H1 (cell line): ENCODE data around the gene LAIR1.

Source experiments
- BACH1 ChIP-seq: IDR thresholded peaks from 2 replicates; pipeline ENCODE4 v1.6.1; 2012; ENCODE audit warnings: low read length, improper control_type of control experiment
- CBX5 ChIP-seq: fragments of 300-800, 300-1000 bp; sonication (generic); IDR thresholded peaks from 2 replicates; pipeline ENCODE4 v1.7.1; 2016; ENCODE audit warnings: antibody characterized with exemption, low read length, low read depth
- CBX8 ChIP-seq: fragments of 300-800, 300-1000 bp; sonication (generic); IDR thresholded peaks from 2 replicates; pipeline ENCODE4 v1.7.1; 2016; ENCODE audit warnings: low read depth, low read length, borderline replicate concordance
- CHD2 ChIP-seq: IDR thresholded peaks from 2 replicates; pipeline ENCODE4 v1.6.1; 2012; ENCODE audit warnings: low read length, improper control_type of control experiment
- MAFK ChIP-seq: IDR thresholded peaks from 2 replicates; pipeline ENCODE4 v1.6.1; 2012; ENCODE audit warnings: low read depth, mild to moderate bottlenecking, improper control_type of control experiment, low read length
- POLR2A ChIP-seq, 2 experiments: IDR thresholded peaks; 1 replicate in 1 of 2; 2 replicates in 1 of 2; pipeline ENCODE4 v1.6.1; 2011; ENCODE audit warnings: low read depth in 2 of 2, low read length in 2 of 2, mild to moderate bottlenecking in 2 of 2; ENCODE audit errors: control extremely low read depth in 1 of 2
- SRF ChIP-seq: IDR thresholded peaks from 2 replicates; pipeline ENCODE4 v1.6.1; 2011; ENCODE audit warnings: mild to moderate bottlenecking, low read depth, low read length, moderate library complexity
- YY1 ChIP-seq: IDR thresholded peaks from 2 replicates; pipeline ENCODE4 v1.6.1; 2011; ENCODE audit warnings: low read depth, mild to moderate bottlenecking, low read length
- TF ChIP-seq, protein P1 (sequence below): IDR thresholded peaks from 2 replicates; pipeline ENCODE4 v1.6.1; 2012; ENCODE audit warnings: inconsistent platforms
- TF ChIP-seq, protein P2 (sequence below), 3 experiments: IDR thresholded peaks; 1 replicate in 2 of 3; 2 replicates in 1 of 3; pipeline versions ENCODE4 v1.5.1 to v1.6.1; 2011; ENCODE audit warnings: low read length in 3 of 3, mild to moderate bottlenecking in 3 of 3, inconsistent platforms in 2 of 3, low read depth in 1 of 3, moderate library complexity in 1 of 3; ENCODE audit not compliant: insufficient read depth in 1 of 3; ENCODE audit errors: control extremely low read depth in 1 of 3

DNA sequence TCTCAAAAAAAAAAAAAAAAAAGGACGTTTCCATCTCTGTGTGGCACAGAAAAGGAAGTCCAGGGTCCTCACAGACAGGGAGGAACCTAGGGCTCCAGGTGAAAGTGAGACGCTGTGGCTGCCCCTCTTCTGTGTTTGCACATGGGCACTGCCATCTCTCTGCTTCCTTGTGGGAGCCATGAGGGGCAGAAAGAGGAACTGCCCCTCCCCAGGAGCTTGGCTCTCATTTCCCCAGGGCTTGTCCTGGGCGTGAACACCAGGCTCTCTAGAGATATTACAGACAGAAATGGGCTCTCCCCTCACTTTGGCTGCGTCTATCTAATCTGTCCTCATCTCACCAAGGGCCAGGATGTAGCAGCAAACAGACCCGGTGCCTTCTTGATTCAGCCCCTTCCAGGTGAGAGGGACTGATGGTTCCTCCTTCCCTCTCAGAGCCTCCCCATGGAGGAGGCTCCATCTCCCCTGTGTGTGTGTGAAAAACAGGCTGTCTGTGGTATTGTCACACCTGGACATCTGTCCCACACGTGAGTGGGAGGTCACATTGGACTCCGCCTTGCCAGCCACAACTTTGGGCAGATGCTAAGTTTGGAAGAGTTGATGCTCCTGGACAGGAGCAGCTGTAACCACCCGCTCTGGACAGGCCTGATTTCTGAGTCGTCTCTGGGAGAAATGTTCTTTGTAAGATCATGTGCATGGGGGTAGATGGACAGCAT is 24.9 kb downstream of the LAIR1 start:
- TF ChIP-seq, protein P1, sequence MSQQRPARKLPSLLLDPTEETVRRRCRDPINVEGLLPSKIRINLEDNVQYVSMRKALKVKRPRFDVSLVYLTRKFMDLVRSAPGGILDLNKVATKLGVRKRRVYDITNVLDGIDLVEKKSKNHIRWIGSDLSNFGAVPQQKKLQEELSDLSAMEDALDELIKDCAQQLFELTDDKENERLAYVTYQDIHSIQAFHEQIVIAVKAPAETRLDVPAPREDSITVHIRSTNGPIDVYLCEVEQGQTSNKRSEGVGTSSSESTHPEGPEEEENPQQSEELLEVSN, result no peak
- TF ChIP-seq CBX8 (no peak), YY1 (no peak), POLR2A (IDR thresholded peaks at IDR 0.05; ENCODE audit: control extremely low read depth in 1 of 2, low read depth in 2 of 2, low read length in 2 of 2) (no peak), CHD2 (no peak), SRF (no peak), BACH1 (no peak), CBX5 (no peak), MAFK (no peak)
- TF ChIP-seq, protein P2, sequence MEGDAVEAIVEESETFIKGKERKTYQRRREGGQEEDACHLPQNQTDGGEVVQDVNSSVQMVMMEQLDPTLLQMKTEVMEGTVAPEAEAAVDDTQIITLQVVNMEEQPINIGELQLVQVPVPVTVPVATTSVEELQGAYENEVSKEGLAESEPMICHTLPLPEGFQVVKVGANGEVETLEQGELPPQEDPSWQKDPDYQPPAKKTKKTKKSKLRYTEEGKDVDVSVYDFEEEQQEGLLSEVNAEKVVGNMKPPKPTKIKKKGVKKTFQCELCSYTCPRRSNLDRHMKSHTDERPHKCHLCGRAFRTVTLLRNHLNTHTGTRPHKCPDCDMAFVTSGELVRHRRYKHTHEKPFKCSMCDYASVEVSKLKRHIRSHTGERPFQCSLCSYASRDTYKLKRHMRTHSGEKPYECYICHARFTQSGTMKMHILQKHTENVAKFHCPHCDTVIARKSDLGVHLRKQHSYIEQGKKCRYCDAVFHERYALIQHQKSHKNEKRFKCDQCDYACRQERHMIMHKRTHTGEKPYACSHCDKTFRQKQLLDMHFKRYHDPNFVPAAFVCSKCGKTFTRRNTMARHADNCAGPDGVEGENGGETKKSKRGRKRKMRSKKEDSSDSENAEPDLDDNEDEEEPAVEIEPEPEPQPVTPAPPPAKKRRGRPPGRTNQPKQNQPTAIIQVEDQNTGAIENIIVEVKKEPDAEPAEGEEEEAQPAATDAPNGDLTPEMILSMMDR (IDR thresholded peaks at IDR 0.05; ENCODE audit: control extremely low read depth in 1 of 3, insufficient read depth in 1 of 3, low read depth in 1 of 3, low read length in 3 of 3), result no peak
